ENCODE measurements around the gene MCM5.

- TF ChIP-seq GATA2 (IDR thresholded peaks at IDR 0.05; ENCODE audit: low read depth, low read length) (no peak), GATA3 (IDR thresholded peaks at IDR 0.05; ENCODE audit: low read depth, low read length) (no peak)
Observed at GRCh38 chr22:35470903-35471321, 71.0 kb downstream of the MCM5 start.

Measured in SH-SY5Y (cell line).